Lung (tissue), 12 donors: Measurements from ENCODE around the gene SFXN1. TPM values are rescaled to one million over a fixed set of nuclear protein-coding genes. Genes with fewer than 3 reads are reported as not detected.
A peak's percentile ranks its signal among the peaks of the same experiment; 100 is the strongest.

ENCODE experiments used
- ATAC-seq: fragments of 200-7000 bp; cut with Tn5 transposase; one replicate; pipeline ENCODE4 v1.9.1; 2020; ENCODE audit warnings: moderate number of reproducible peaks; ENCODE audit not compliant: insufficient read depth, low FRiP score
- DNase-seq, 3 donors: peaks; one replicate each; pipeline ENCODE4 v3.0.0-alpha.2; 2013 to 2017
- H3K27ac ChIP-seq, 2 donors: one replicate each; pipeline ENCODE4 v1.5.1; 2013; ENCODE audit warnings: mild to moderate bottlenecking in 2 of 2, moderate library complexity in 2 of 2, control low read depth in 1 of 2, inconsistent platforms in 1 of 2, low read depth in 1 of 2, low read length in 1 of 2
- H3K27me3 ChIP-seq, 3 donors: one replicate each; pipeline ENCODE4 v1.5.1; 2013; ENCODE audit warnings: low read length in 2 of 3; ENCODE audit not compliant: control insufficient read depth in 3 of 3, insufficient read depth in 3 of 3
- H3K36me3 ChIP-seq, 4 donors: one replicate each; pipeline ENCODE4 v1.5.1; 2013; ENCODE audit warnings: low read length in 4 of 4, mild to moderate bottlenecking in 1 of 4, moderate library complexity in 1 of 4; ENCODE audit not compliant: control insufficient read depth in 4 of 4, insufficient read depth in 4 of 4
- H3K4me1 ChIP-seq, 5 donors: one replicate each; pipeline ENCODE4 v1.5.1; 2013; ENCODE audit warnings: low read length in 5 of 5, mild to moderate bottlenecking in 2 of 5, moderate library complexity in 1 of 5; ENCODE audit not compliant: control insufficient read depth in 5 of 5, insufficient read depth in 5 of 5
- H3K4me3 ChIP-seq: one replicate; pipeline ENCODE4 v1.5.1; 2013; ENCODE audit warnings: mild to moderate bottlenecking, control low read depth, moderate library complexity
- H3K9ac ChIP-seq, 2 donors: one replicate each; pipeline ENCODE4 v1.5.1; 2013; ENCODE audit warnings: low read length in 2 of 2, control low read depth in 1 of 2; ENCODE audit not compliant: insufficient read depth in 1 of 2
- H3K9me3 ChIP-seq, 4 donors: one replicate each; pipeline ENCODE4 v1.5.1; 2013; ENCODE audit warnings: low read length in 3 of 4, mild to moderate bottlenecking in 1 of 4, moderate library complexity in 1 of 4; ENCODE audit not compliant: control insufficient read depth in 4 of 4, insufficient read depth in 3 of 4
- CTCF ChIP-seq: IDR thresholded peaks from 2 replicates; pipeline ENCODE4 v1.5.1; 2012; ENCODE audit warnings: mild to moderate bottlenecking; ENCODE audit errors: control extremely low read depth, extremely low read depth
- WGBS, 2 donors: extraction: QIAGEN DNeasy Blood & Tissue Kit; methylation state at CpG; one replicate each; pipeline ENCODE4 v1.1.7; 2013; 5-methylcytosine and 5-hydroxymethylcytosine counted together
- polyA plus RNA-seq, 2 donors: library from polyadenylated mRNA; stranded (reverse); fragments of 200-250 nt; gene quantifications; one replicate each; pipeline ENCODE4 v1.2.1, GENCODE V29; 2013
- total RNA-seq, 2 donors: library from RNA; depleted of rRNA in 1 of 2; stranded (reverse); fragments of >200 nt in 1 of 2; gene quantifications; one replicate each; pipeline ENCODE4 v1.2.1, GENCODE V29; 2014 to 2021
- donor health status: control.
- donor health status: control.
- donor health status: Bipolar disorder and iron deficiency.
- donor health status: healthy.
- donor health status: DM: yes; HTN: yes; CAD: no.

The SFXN1 gene
- total and polyA plus RNA-seq, 4 donors = 5.7 to 42.2 (median 19.0) TPM

- no peak for ATAC-seq
- Histone ChIP-seq H3K9ac (no peak overlapping the region), H3K4me1 (no peaks in the 10 kb centered on the region), H3K27me3 (peaks cover 0 to 6% (median 3%) of the 10 kb centered on the region in 3 donors), H3K36me3 (no peaks in the 10 kb centered on the region), H3K9me3 (no peaks in the 10 kb centered on the region), H3K27ac (no peak overlapping the region), H3K4me3 (no peak overlapping the region)
- WGBS, 2 donors = 62 to 66% methylated on average over 7 of the region's 7 CpGs
- TF ChIP-seq CTCF = no peak
- DNase-seq = peak in 2 of 3 donors; percentile 56 to 61
Observed at GRCh38 chr5:175460126-175460525, 18.2 kb upstream of the SFXN1 start.

- 81 to 100% methylated on average over 2 of the region's 2 CpGs for WGBS, 2 donors
- peaks cover 0 to 6% (median 3%) of the 10 kb centered on the region in 3 donors for H3K27me3 ChIP-seq
- H3K27ac ChIP-seq = no peak overlapping the region
- H3K4me1 ChIP-seq = no peaks in the 10 kb centered on the region
- no peaks in the 10 kb centered on the region for H3K36me3 ChIP-seq
- ATAC-seq = no peak
- no peaks in the 10 kb centered on the region for H3K9me3 ChIP-seq
- no peak for DNase-seq
- no peak for TF ChIP-seq CTCF
- H3K9ac ChIP-seq = no peak overlapping the region
- no peak overlapping the region for H3K4me3 ChIP-seq
Observed at GRCh38 chr5:175460552-175460951, 17.8 kb upstream of the SFXN1 start.

- no peak for ATAC-seq
- Histone ChIP-seq H3K9me3 (no peaks in the 10 kb centered on the region), H3K4me1 (peaks cover 0 to 2% (median 0%) of the 10 kb centered on the region in 5 donors), H3K4me3 (no peak overlapping the region), H3K9ac (no peak overlapping the region), H3K36me3 (no peaks in the 10 kb centered on the region), H3K27me3 (peaks cover 0 to 6% (median 3%) of the 10 kb centered on the region in 3 donors), H3K27ac (no peak overlapping the region)
- 89 to 91% methylated on average over 13 of the region's 13 CpGs for WGBS, 2 donors
- DNase-seq = no peak
- TF ChIP-seq CTCF = no peak
Observed at GRCh38 chr5:175461370-175461769, 17.0 kb upstream of the SFXN1 start.

DNA sequence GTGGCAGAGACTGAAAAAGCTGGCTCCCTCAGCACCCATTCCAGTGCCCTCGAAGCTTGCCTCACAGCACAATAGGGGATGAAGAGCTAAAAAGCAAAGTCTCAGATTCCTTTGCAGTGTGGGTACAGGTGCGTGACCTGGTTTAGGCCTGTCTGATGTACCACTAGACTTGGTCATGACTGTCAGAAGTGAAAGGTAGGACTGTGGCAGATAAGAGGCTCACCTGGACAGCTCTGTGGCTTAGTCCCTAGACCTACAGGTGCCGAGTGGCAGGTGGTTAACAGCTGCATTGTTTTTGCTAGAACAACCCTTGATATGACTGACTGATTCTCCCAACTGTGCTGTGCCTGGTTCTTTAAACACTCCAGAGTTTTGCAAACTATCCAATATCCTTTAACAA, 14.7 kb upstream of the SFXN1 start:
- no peaks in the 10 kb centered on the region for H3K27me3 ChIP-seq
- H3K4me3 ChIP-seq = no peak overlapping the region
- H3K9ac ChIP-seq = no peak overlapping the region
- TF ChIP-seq CTCF = no peak
- no peaks in the 10 kb centered on the region for H3K9me3 ChIP-seq
- WGBS, 2 donors = 79 to 91% methylated on average over 3 of the region's 3 CpGs
- H3K27ac ChIP-seq = no peak overlapping the region
- H3K4me1 ChIP-seq = peaks cover 0 to 12% (median 0%) of the 10 kb centered on the region in 5 donors
- no peak for DNase-seq
- no peaks in the 10 kb centered on the region for H3K36me3 ChIP-seq
- ATAC-seq = no peak
